Measurements from ENCODE around the gene KCTD3. TPM values are rescaled to one million over a fixed set of nuclear protein-coding genes. Genes with fewer than 3 reads are reported as not detected.

The KCTD3 gene
- total RNA-seq, 4 donors from 2014 or later = 62.4 to 99.8 (median 82.0) TPM

DNA sequence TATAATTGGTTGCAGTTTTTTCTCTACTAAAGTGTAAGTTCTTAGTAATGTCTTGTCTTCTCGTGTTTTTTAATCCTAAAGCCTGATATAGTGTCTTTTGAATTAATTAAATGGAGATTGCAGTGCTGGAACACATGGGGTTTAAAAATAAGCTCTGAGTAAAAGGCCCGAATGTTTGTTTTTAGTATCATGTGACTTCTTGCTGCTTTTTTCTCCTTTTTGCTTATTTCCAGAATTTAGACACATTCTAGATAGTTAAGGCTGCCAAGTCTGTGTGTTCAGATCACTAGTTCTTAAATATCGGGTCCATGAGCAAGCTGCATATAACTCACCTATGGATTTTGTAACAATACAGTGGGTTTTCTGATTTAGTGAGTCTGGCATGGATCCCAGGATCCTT is 27.5 kb downstream of the KCTD3 start:
- Histone ChIP-seq H3K36me3 (peaks cover 0 to 43% (median 0%) of the 10 kb centered on the region in 3 donors), H3K9me3 (no peaks in the 10 kb centered on the region), H3K27me3 (no peaks in the 10 kb centered on the region), H3K4me3 (no peak overlapping the region), H3K27ac (no peak overlapping the region), H3K4me1 (peaks cover 0 to 29% (median 11%) of the 10 kb centered on the region in 4 donors)
- 53 to 55% methylated on average over 3 of the region's 3 CpGs for WGBS, 2 donors
- no peak for DNase-seq (ENCODE audit: low spot score in 2 of 2)
- no peak for TF ChIP-seq POLR2A (IDR thresholded peaks at IDR 0.05)
- no peak for TF ChIP-seq EP300 (IDR thresholded peaks at IDR 0.05)
- TF ChIP-seq, protein P1, sequence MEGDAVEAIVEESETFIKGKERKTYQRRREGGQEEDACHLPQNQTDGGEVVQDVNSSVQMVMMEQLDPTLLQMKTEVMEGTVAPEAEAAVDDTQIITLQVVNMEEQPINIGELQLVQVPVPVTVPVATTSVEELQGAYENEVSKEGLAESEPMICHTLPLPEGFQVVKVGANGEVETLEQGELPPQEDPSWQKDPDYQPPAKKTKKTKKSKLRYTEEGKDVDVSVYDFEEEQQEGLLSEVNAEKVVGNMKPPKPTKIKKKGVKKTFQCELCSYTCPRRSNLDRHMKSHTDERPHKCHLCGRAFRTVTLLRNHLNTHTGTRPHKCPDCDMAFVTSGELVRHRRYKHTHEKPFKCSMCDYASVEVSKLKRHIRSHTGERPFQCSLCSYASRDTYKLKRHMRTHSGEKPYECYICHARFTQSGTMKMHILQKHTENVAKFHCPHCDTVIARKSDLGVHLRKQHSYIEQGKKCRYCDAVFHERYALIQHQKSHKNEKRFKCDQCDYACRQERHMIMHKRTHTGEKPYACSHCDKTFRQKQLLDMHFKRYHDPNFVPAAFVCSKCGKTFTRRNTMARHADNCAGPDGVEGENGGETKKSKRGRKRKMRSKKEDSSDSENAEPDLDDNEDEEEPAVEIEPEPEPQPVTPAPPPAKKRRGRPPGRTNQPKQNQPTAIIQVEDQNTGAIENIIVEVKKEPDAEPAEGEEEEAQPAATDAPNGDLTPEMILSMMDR (IDR thresholded peaks at IDR 0.05) = no peak

GRCh38 chr1:215595231-215595630 is 28.1 kb downstream of the KCTD3 start:
- peaks cover 0 to 29% (median 12%) of the 10 kb centered on the region in 4 donors for H3K4me1 ChIP-seq
- no peaks in the 10 kb centered on the region for H3K9me3 ChIP-seq
- 74 to 83% methylated on average over 2 of the region's 2 CpGs for whole genome bisulfite sequencing, 2 donors
- TF ChIP-seq POLR2A (IDR thresholded peaks at IDR 0.05) (no peak), EP300 (IDR thresholded peaks at IDR 0.05) (no peak)
- TF ChIP-seq, protein P1 (IDR thresholded peaks at IDR 0.05) = no peak
- no peak for DNase-seq (ENCODE audit: low spot score in 2 of 2)
- peaks cover 0 to 37% (median 0%) of the 10 kb centered on the region in 3 donors for H3K36me3 ChIP-seq
- no peak overlapping the region for H3K4me3 ChIP-seq
- H3K27ac ChIP-seq = no peak overlapping the region
- H3K27me3 ChIP-seq = no peaks in the 10 kb centered on the region

DNA sequence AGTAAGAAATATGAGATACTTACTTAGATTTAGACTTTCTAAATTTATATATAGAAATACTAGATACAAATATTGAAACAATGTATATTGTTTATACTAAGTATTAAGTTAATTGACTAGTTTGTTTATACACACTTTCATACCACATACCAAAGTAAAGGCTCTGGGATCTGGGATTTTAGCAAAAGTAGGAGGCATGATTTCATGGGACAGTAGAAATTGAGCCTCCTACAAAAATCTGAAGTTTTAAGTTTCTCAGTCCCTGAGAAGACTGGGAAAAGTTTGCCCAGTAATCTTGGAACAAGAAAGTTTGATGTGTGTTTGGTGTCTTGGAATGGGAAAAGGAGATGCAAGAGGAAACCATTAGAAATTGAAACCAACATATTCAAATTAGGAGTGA is 30.9 kb downstream of the KCTD3 start:
- peaks cover 0 to 32% (median 0%) of the 10 kb centered on the region in 3 donors for H3K36me3 ChIP-seq
- peak overlapping the region in 1 of 4 donors; percentile 17 for H3K27ac ChIP-seq
- no peak overlapping the region for H3K4me3 ChIP-seq
- H3K4me1 ChIP-seq = peaks cover 0 to 31% (median 10%) of the 10 kb centered on the region in 4 donors
- no peak for DNase-seq (ENCODE audit: low spot score in 2 of 2)
- H3K9me3 ChIP-seq = no peaks in the 10 kb centered on the region
- no peaks in the 10 kb centered on the region for H3K27me3 ChIP-seq
- TF ChIP-seq POLR2A (IDR thresholded peaks at IDR 0.05) (no peak), EP300 (IDR thresholded peaks at IDR 0.05) (no peak)
- TF ChIP-seq, protein P1 (IDR thresholded peaks at IDR 0.05) = no peak

DNA sequence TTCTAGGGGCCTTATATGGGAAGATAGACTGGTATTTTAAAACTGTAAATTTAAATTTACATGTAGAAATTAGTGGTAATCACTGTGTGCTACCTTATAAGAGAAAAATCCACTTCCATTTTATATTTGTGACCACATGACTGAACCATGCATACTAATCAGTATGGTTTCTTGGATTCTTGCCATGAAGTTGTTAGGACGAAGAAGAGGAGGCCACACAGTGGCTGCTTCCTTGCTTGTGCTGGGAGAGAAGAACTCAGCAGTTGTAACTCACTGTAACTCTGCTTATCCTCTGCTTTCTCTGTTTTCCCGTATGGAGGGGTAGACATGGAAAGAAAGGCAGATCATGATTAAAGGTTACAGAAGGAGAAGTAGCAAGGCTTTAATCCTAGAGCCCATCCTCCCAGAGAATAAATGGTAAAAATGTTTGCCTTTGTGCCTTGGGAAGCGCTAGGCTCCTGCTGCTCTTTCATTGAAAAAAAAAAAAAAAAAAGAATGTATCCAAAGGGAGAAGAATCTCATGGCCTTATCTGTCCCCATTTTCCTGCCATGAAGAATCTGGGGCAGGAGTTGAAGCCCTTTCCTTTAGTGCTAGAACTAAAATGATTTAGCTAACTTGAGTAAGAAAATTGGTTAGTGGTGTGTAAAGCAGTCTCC is 32.4 kb downstream of the KCTD3 start:
- TF ChIP-seq EP300 (IDR thresholded peaks at IDR 0.05) = no peak
- no peak for TF ChIP-seq POLR2A (IDR thresholded peaks at IDR 0.05)
- TF ChIP-seq, protein P1 (IDR thresholded peaks at IDR 0.05) = no peak
- H3K36me3 ChIP-seq = peaks cover 0 to 40% (median 0%) of the 10 kb centered on the region in 3 donors
- WGBS, 2 donors = 48 to 50% methylated on average over 3 of the region's 3 CpGs
- no peaks in the 10 kb centered on the region for H3K27me3 ChIP-seq
- H3K27ac ChIP-seq = peak overlapping the region in 1 of 4 donors; percentile 25
- H3K9me3 ChIP-seq = no peaks in the 10 kb centered on the region
- no peak for DNase-seq (ENCODE audit: low spot score in 2 of 2)
- no peak overlapping the region for H3K4me3 ChIP-seq
- H3K4me1 ChIP-seq = peaks cover 0 to 26% (median 7%) of the 10 kb centered on the region in 4 donors

DNA sequence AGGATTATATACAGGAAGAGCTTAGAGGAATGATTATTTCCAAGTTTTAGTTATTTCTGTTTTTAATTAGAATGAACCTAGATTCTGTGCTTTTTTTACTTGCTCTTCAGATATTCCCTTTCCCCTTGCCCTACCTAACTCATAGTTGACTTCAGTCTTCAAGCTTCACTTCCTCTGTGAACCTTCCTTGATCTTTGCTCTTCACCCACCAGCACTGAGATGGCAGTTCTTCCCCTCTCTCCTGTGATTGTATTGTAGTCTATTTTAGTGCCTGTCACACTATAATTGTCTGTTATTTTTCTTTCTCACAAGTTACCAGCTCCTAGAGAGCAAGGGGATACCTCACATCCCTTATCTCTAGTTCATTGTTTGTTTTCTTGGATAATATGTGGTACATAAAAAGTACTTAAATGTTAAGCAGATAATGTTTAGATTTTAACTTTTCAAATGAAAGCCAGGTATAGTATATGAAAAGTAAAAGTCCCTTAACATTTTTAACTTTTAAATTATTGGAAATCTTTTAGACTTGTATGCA is 33.2 kb downstream of the KCTD3 start:
- H3K27me3 ChIP-seq = no peaks in the 10 kb centered on the region
- peaks cover 0 to 19% (median 7%) of the 10 kb centered on the region in 4 donors for H3K4me1 ChIP-seq
- H3K27ac ChIP-seq = peak overlapping the region in 1 of 4 donors; percentile 25
- H3K9me3 ChIP-seq = no peaks in the 10 kb centered on the region
- no peak for DNase-seq (ENCODE audit: low spot score in 2 of 2)
- TF ChIP-seq POLR2A (IDR thresholded peaks at IDR 0.05) = no peak
- no peak for TF ChIP-seq EP300 (IDR thresholded peaks at IDR 0.05)
- TF ChIP-seq, protein P1 (IDR thresholded peaks at IDR 0.05) = no peak
- H3K36me3 ChIP-seq = peaks cover 0 to 40% (median 0%) of the 10 kb centered on the region in 3 donors
- H3K4me3 ChIP-seq = no peak overlapping the region
